Central memory CD8-positive, alpha-beta T cell (primary cell): ENCODE data around the gene CARD9.
"Not testable (repeated sequence)": the region's sequence is repeated elsewhere in the genome, so short reads cannot be mapped to it uniquely, and the experiment has no call there.

Source experiments
- ATAC-seq: fragments of 150-1000 bp; cut with Tn5 transposase; replicated peaks from 2 replicates; pipeline ENCODE4 v1.10.0; 2022; ENCODE audit warnings: mild to moderate bottlenecking, moderate FRiP score, moderate number of reproducible peaks; ENCODE audit not compliant: poor library complexity, severe bottlenecking; ENCODE audit errors: extremely low read depth
- DNase-seq, 2 donors: peaks; one replicate each; pipeline ENCODE4 v3.0.0; 2021; ENCODE audit warnings: low spot score in 2 of 2
- H3K27ac Mint-ChIP-seq: one replicate; pipeline ENCODE4 v1.8.0; 2022; ENCODE audit warnings: low read depth, mild to moderate bottlenecking, moderate library complexity, mixed read lengths
- H3K27me3 Mint-ChIP-seq: one replicate; pipeline ENCODE4 v1.8.0; 2022; ENCODE audit warnings: mixed read lengths
- H3K36me3 Mint-ChIP-seq: one replicate; pipeline ENCODE4 v1.8.0; 2022; ENCODE audit warnings: mild to moderate bottlenecking, moderate library complexity, mixed read lengths; ENCODE audit not compliant: insufficient read depth
- H3K4me1 Mint-ChIP-seq: one replicate; pipeline ENCODE4 v1.8.0; 2022; ENCODE audit warnings: mixed read lengths
- H3K4me3 Mint-ChIP-seq: one replicate; pipeline ENCODE4 v1.8.0; 2022; ENCODE audit warnings: mild to moderate bottlenecking, moderate library complexity, mixed read lengths
- H3K9me3 Mint-ChIP-seq: one replicate; pipeline ENCODE4 v1.8.0; 2022; ENCODE audit warnings: mixed read lengths

CARD9 gene

GRCh38 chr9:136328622-136329041 is 44.8 kb downstream of the CARD9 start:
- Mint-ChIP-seq H3K4me3 (peak overlapping the region; percentile 8), H3K4me1 (no peaks in the 10 kb centered on the region), H3K27me3 (peaks cover 7% of the 10 kb centered on the region), H3K9me3 (no peaks in the 10 kb centered on the region), H3K27ac (no peak overlapping the region), H3K36me3 (no peaks in the 10 kb centered on the region)
- DNase-seq = no peak
- no peak for ATAC-seq

- Mint-ChIP-seq H3K4me3 (peak overlapping the region; percentile 8), H3K36me3 (no peaks in the 10 kb centered on the region), H3K27ac (no peak overlapping the region), H3K4me1 (no peaks in the 10 kb centered on the region), H3K27me3 (peaks cover 7% of the 10 kb centered on the region), H3K9me3 (no peaks in the 10 kb centered on the region)
- ATAC-seq (no peak), DNase-seq (no peak)
These were observed 45.4 kb downstream of the CARD9 start for GRCh38 chr9:136328011-136328621.

GRCh38 chr9:136327304-136327974 is 46.0 kb downstream of the CARD9 start, which contains the start of gene GPSM1:
GPSM1 (plus strand) TSS chr9:136327539; CDS start chr9:136327696, 157 bp downstream.
- Mint-ChIP-seq H3K4me3 (peak within 1 kb of the TSS; percentile 70), H3K9me3 (no peaks in the 10 kb centered on the region), H3K4me1 (no peaks in the 10 kb centered on the region), H3K27me3 (peaks cover 7% of the 10 kb centered on the region), H3K27ac (no peak within 1 kb of the TSS), H3K36me3 (no peaks in the 10 kb centered on the region)
- ATAC-seq = peak; percentile 20
- no peak for DNase-seq

- Mint-ChIP-seq H3K4me3 (peak overlapping the region; percentile 70), H3K36me3 (no peaks in the 10 kb centered on the region), H3K27ac (no peak overlapping the region), H3K4me1 (no peaks in the 10 kb centered on the region), H3K27me3 (peaks cover 7% of the 10 kb centered on the region), H3K9me3 (no peaks in the 10 kb centered on the region)
- DNase-seq (no peak), ATAC-seq (peak; percentile 16)
These were observed 46.6 kb downstream of the CARD9 start for GRCh38 chr9:136326761-136327303.

GRCh38 chr9:136326061-136326760 is 47.3 kb downstream of the CARD9 start:
- Mint-ChIP-seq H3K36me3 (no peaks in the 10 kb centered on the region), H3K4me3 (peak overlapping the region; percentile 70), H3K9me3 (no peaks in the 10 kb centered on the region), H3K4me1 (no peaks in the 10 kb centered on the region), H3K27me3 (peaks cover 7% of the 10 kb centered on the region), H3K27ac (no peak overlapping the region)
- no peak for DNase-seq
- ATAC-seq = no peak

GRCh38 chr9:136325358-136325757 is 48.1 kb downstream of the CARD9 start:
- Mint-ChIP-seq H3K4me3 (no peak overlapping the region), H3K27me3 (peaks cover 7% of the 10 kb centered on the region), H3K4me1 (no peaks in the 10 kb centered on the region), H3K9me3 (no peaks in the 10 kb centered on the region), H3K27ac (no peak overlapping the region), H3K36me3 (no peaks in the 10 kb centered on the region)
- no peak for ATAC-seq
- no peak for DNase-seq

- Mint-ChIP-seq H3K27me3 (peaks cover 7% of the 10 kb centered on the region), H3K27ac (no peak overlapping the region), H3K9me3 (no peaks in the 10 kb centered on the region), H3K4me3 (no peak overlapping the region), H3K4me1 (no peaks in the 10 kb centered on the region), H3K36me3 (no peaks in the 10 kb centered on the region)
- ATAC-seq (no peak), DNase-seq (no peak)
These were observed 48.8 kb downstream of the CARD9 start for GRCh38 chr9:136324501-136325300.

- Mint-ChIP-seq H3K36me3 (no peaks in the 10 kb centered on the region), H3K27ac (no peak overlapping the region), H3K27me3 (peaks cover 7% of the 10 kb centered on the region), H3K9me3 (no peaks in the 10 kb centered on the region), H3K4me3 (no peak overlapping the region), H3K4me1 (no peaks in the 10 kb centered on the region)
- no peak for DNase-seq
- ATAC-seq = no peak
These were observed 50.1 kb downstream of the CARD9 start for GRCh38 chr9:136323371-136323789.

GRCh38 chr9:136322756-136323330 is 50.6 kb downstream of the CARD9 start:
- H3K4me3 Mint-ChIP-seq = no peak overlapping the region
- H3K9me3 Mint-ChIP-seq = no peaks in the 10 kb centered on the region
- H3K27me3 Mint-ChIP-seq = peaks cover 7% of the 10 kb centered on the region
- DNase-seq = no peak
- H3K27ac Mint-ChIP-seq = no peak overlapping the region
- H3K36me3 Mint-ChIP-seq = no peaks in the 10 kb centered on the region
- no peak for ATAC-seq
- no peaks in the 10 kb centered on the region for H3K4me1 Mint-ChIP-seq

- Mint-ChIP-seq H3K27me3 (peaks cover 7% of the 10 kb centered on the region), H3K4me1 (peaks cover 7% of the 10 kb centered on the region)
These were observed 51.9 kb downstream of the CARD9 start for GRCh38 chr9:136321561-136321960.

GRCh38 chr9:136320972-136321371 is 52.5 kb downstream of the CARD9 start:
- not testable (repeated sequence) for H3K27me3 Mint-ChIP-seq, H3K4me3 Mint-ChIP-seq, H3K27ac Mint-ChIP-seq, H3K9me3 Mint-ChIP-seq, DNase-seq, ATAC-seq
- peaks cover 10% of the 10 kb centered on the region for H3K36me3 Mint-ChIP-seq
- peaks cover 13% of the 10 kb centered on the region for H3K4me1 Mint-ChIP-seq

More at GRCh38 chr9:136321561-136321960, 51.9 kb downstream of the CARD9 start:
- H3K36me3 Mint-ChIP-seq = peaks cover 5% of the 10 kb centered on the region
- H3K4me3 Mint-ChIP-seq = no peak overlapping the region
- DNase-seq (no peak), ATAC-seq (no peak)
- no peak overlapping the region for H3K27ac Mint-ChIP-seq
- no peaks in the 10 kb centered on the region for H3K9me3 Mint-ChIP-seq

- H3K27me3 Mint-ChIP-seq, ATAC-seq, DNase-seq, H3K4me3 Mint-ChIP-seq, H3K27ac Mint-ChIP-seq: not testable (repeated sequence)
- Mint-ChIP-seq H3K9me3 (peaks cover 14% of the 10 kb centered on the region), H3K36me3 (peaks cover 19% of the 10 kb centered on the region), H3K4me1 (peaks cover 23% of the 10 kb centered on the region)
These were observed 53.5 kb downstream of the CARD9 start for GRCh38 chr9:136319955-136320354.
